ENCODE results near the gene FAM76A.

DNA sequence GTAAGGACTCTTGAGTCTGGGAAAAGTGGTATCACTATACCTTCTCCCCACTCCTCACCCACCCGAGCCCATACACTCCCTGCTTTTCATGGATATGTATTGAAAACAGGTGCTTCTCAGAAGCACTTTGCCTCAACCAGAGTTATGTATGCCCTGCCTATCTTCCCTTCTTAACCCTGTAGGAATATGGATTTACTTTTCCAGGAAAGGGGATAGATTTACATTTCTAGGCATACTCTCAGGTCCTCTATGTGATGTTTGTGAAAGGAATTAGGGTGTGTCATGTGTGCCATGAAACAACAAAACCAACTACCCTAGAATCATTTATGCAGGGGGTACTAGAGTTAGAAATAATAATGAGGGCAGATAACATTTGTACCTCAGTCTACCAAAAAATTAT is 36.3 kb downstream of the FAM76A start:
- TF ChIP-seq CTCF (IDR thresholded peaks at IDR 0.05 in 8 of 11, conservative IDR thresholded peaks at IDR 0.05 in 3 of 11) (no peak), POLR2A (IDR thresholded peaks at IDR 0.05) (no peak), POLR2AphosphoS5 (IDR thresholded peaks at IDR 0.05) (no peak)

All from spleen (tissue), 7 donors.